ENCODE results near the gene LPCAT3.

DNA sequence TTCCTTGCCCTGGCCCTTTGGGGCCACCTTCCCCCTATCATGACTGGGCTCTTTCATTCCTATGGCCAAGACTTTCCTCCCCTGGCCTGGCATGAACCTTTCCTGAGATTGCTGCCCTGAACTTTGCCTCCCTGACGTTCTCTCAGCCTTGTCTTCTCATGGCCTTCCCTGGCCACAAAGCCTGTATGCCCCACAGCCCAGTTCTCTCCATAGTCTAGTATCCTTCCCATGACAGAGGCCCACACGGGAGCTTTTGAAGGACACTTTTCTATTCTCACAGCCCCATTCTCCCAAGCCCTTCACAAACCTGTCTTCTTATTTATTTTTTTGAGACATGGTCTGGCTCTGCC, 79.1 kb downstream of the LPCAT3 start:
- TF ChIP-seq, protein P1, sequence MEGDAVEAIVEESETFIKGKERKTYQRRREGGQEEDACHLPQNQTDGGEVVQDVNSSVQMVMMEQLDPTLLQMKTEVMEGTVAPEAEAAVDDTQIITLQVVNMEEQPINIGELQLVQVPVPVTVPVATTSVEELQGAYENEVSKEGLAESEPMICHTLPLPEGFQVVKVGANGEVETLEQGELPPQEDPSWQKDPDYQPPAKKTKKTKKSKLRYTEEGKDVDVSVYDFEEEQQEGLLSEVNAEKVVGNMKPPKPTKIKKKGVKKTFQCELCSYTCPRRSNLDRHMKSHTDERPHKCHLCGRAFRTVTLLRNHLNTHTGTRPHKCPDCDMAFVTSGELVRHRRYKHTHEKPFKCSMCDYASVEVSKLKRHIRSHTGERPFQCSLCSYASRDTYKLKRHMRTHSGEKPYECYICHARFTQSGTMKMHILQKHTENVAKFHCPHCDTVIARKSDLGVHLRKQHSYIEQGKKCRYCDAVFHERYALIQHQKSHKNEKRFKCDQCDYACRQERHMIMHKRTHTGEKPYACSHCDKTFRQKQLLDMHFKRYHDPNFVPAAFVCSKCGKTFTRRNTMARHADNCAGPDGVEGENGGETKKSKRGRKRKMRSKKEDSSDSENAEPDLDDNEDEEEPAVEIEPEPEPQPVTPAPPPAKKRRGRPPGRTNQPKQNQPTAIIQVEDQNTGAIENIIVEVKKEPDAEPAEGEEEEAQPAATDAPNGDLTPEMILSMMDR (conservative IDR thresholded peaks at IDR 0.05): no peak
- TF ChIP-seq EZH2 (IDR thresholded peaks at IDR 0.05; ENCODE audit: low read depth): no peak
